GM23338 (cell line): Measurements from ENCODE around the gene USP21. TPM values are rescaled to one million over a fixed set of nuclear protein-coding genes. Genes with fewer than 3 reads are reported as not detected.

Source experiments
- ATAC-seq: fragments of 200-7000 bp; cut with Tn5 transposase; 3 replicates; pipeline ENCODE4 v1.9.1; 2020
- DNase-seq: peaks from one replicate; pipeline ENCODE4 v3.0.0-alpha.2; 2015; ENCODE audit warnings: low spot score
- H2AFZ ChIP-seq: fragments of 200-600 bp; sonication (generic); 2 replicates; pipeline ENCODE4 v1.8.0; 2016; ENCODE audit warnings: antibody characterized with exemption, mild to moderate bottlenecking, moderate library complexity
- H3F3A ChIP-seq: fragments of 200-600 bp; sonication (generic); replicated peaks from 2 replicates; pipeline ENCODE4 v1.8.0; 2017; ENCODE audit warnings: antibody characterized with exemption, mixed run types, low read depth
- H3K27ac ChIP-seq: fragments of 200-600 bp; sonication (generic); 2 replicates; pipeline ENCODE4 v1.6.1; 2016; ENCODE audit warnings: low read depth
- H3K27me3 ChIP-seq: fragments of 200-600 bp; sonication (generic); 2 replicates; pipeline ENCODE4 v1.8.0; 2016; ENCODE audit warnings: mild to moderate bottlenecking, mixed run types, moderate library complexity; ENCODE audit not compliant: insufficient read depth
- H3K36me3 ChIP-seq: fragments of 200-600 bp; sonication (generic); 2 replicates; pipeline ENCODE4 v1.8.0; 2016; ENCODE audit warnings: mild to moderate bottlenecking; ENCODE audit not compliant: insufficient read depth
- H3K4me1 ChIP-seq: fragments of 200-600 bp; sonication (generic); 2 replicates; pipeline ENCODE4 v1.8.0; 2016; ENCODE audit warnings: mild to moderate bottlenecking, moderate library complexity; ENCODE audit not compliant: insufficient read depth
- H3K4me2 ChIP-seq: fragments of 200-600 bp; sonication (generic); 2 replicates; pipeline ENCODE4 v1.7.1; 2017; ENCODE audit warnings: mixed run types
- H3K4me3 ChIP-seq: fragments of 200-600 bp; sonication (generic); 2 replicates; pipeline ENCODE4 v1.6.1; 2016; ENCODE audit warnings: mixed run types
- H3K79me2 ChIP-seq: fragments of 200-600 bp; sonication (generic); replicated peaks from 2 replicates; pipeline ENCODE4 v1.8.0; 2017; ENCODE audit warnings: mild to moderate bottlenecking; ENCODE audit not compliant: insufficient read depth
- H3K9me2 ChIP-seq: fragments of 200-600 bp; sonication (generic); 2 replicates; pipeline ENCODE4 v1.8.0; 2017; ENCODE audit not compliant: insufficient read depth
- H4K20me1 ChIP-seq: fragments of 200-600 bp; sonication (generic); replicated peaks from 2 replicates; pipeline ENCODE4 v1.8.0; 2017; ENCODE audit warnings: mild to moderate bottlenecking; ENCODE audit not compliant: insufficient read depth
- H3K27ac Mint-ChIP-seq: 2 replicates; pipeline ENCODE4 v1.8.0; 2020; ENCODE audit warnings: inconsistent platforms, mild to moderate bottlenecking, moderate library complexity, mixed read lengths
- H3K27me3 Mint-ChIP-seq: 3 replicates; pipeline ENCODE4 v1.8.0; 2022; ENCODE audit warnings: low read depth, mild to moderate bottlenecking, moderate library complexity, mixed read lengths, inconsistent platforms; ENCODE audit not compliant: insufficient read depth, poor library complexity
- H3K36me3 Mint-ChIP-seq: 3 replicates; pipeline ENCODE4 v1.8.0; 2021; ENCODE audit warnings: low read depth, mild to moderate bottlenecking, inconsistent platforms, moderate library complexity, mixed read lengths
- H3K4me1 Mint-ChIP-seq: 3 replicates; pipeline ENCODE4 v1.8.0; 2020; ENCODE audit warnings: mild to moderate bottlenecking, inconsistent platforms, mixed read lengths
- H3K4me3 Mint-ChIP-seq: 3 replicates; pipeline ENCODE4 v1.8.0; 2021; ENCODE audit warnings: moderate library complexity, mild to moderate bottlenecking, inconsistent platforms, mixed read lengths
- H3K9me3 Mint-ChIP-seq: 3 replicates; pipeline ENCODE4 v1.8.0; 2020; ENCODE audit warnings: moderate library complexity, mild to moderate bottlenecking, inconsistent platforms, mixed read lengths
- CREB1 ChIP-seq: fragments of 250-450 bp; sonication (Bioruptor Pico); IDR thresholded peaks from 2 replicates; pipeline ENCODE4 v1.5.0; 2020; ENCODE audit warnings: low read depth, mild to moderate bottlenecking, moderate library complexity
- CTCF ChIP-seq, 2 experiments: fragments of 200-600 bp in 1 of 2; sonication (generic) in 1 of 2; conservative IDR thresholded peaks; 2 replicates each; pipeline versions ENCODE4 v1.5.1 to v1.6.1; 2016 to 2017; ENCODE audit warnings: antibody characterized with exemption in 2 of 2, low read depth in 2 of 2, mild to moderate bottlenecking in 2 of 2, moderate library complexity in 1 of 2
- EZH2 ChIP-seq: fragments of 200-600 bp; sonication (generic); IDR thresholded peaks from one replicate; pipeline ENCODE4 v1.8.0; 2017; ENCODE audit warnings: antibody characterized with exemption, mild to moderate bottlenecking, low read depth; ENCODE audit not compliant: unreplicated experiment
- EZH2phosphoT487 ChIP-seq: fragments of 200-600 bp; sonication (generic); IDR thresholded peaks from one replicate; pipeline ENCODE4 v1.8.1; 2018; ENCODE audit warnings: antibody characterized with exemption; ENCODE audit not compliant: unreplicated experiment
- JUNB ChIP-seq: IDR thresholded peaks from one replicate; pipeline ENCODE4 v1.6.1; 2016; ENCODE audit warnings: antibody characterized with exemption; ENCODE audit not compliant: unreplicated experiment
- NANOG ChIP-seq: IDR thresholded peaks from 2 replicates; pipeline ENCODE4 v1.6.1; 2016; ENCODE audit warnings: antibody characterized with exemption, borderline replicate concordance
- POLR2AphosphoS5 ChIP-seq: IDR thresholded peaks from 2 replicates; pipeline ENCODE4 v1.6.1; 2016; ENCODE audit warnings: antibody characterized with exemption, low read depth
- STAT1 ChIP-seq: IDR thresholded peaks from one replicate; pipeline ENCODE4 v1.6.1; 2016; ENCODE audit warnings: antibody characterized with exemption; ENCODE audit not compliant: unreplicated experiment
- ZNF114 ChIP-seq: fragments of 250-450 bp; sonication (Bioruptor Pico); IDR thresholded peaks from 2 replicates; pipeline ENCODE4 v1.5.0; 2020; ENCODE audit warnings: mild to moderate bottlenecking, moderate library complexity
- ZNF331 ChIP-seq: fragments of 250-450 bp; sonication (Bioruptor Pico); IDR thresholded peaks from 2 replicates; pipeline ENCODE4 v1.5.0; 2020; ENCODE audit warnings: low read depth, mild to moderate bottlenecking, moderate library complexity
- ZNF462 ChIP-seq: fragments of 250-450 bp; sonication (Bioruptor Pico); IDR thresholded peaks from 2 replicates; pipeline ENCODE4 v1.5.0; 2020; ENCODE audit warnings: mild to moderate bottlenecking, moderate library complexity
- polyA plus RNA-seq: library from polyadenylated mRNA; unstranded; fragments of >200 nt; fragmentation: Nextera tagmentation; extraction: Ambion mirVana; gene quantifications from 2 replicates; pipeline ENCODE4 v1.2.1, GENCODE V29; 2016
- total RNA-seq: library from RNA; depleted of rRNA; stranded (reverse); fragments of >200 nt; shearing (Covaris generic); gene quantifications from 2 replicates; pipeline ENCODE4 v1.2.3, GENCODE V29; 2014
- TF ChIP-seq, protein P1 (sequence below): IDR thresholded peaks from 2 replicates; pipeline ENCODE4 v1.6.1; 2016; ENCODE audit warnings: antibody characterized with exemption
- TF ChIP-seq, protein P2 (sequence below): IDR thresholded peaks from one replicate; pipeline ENCODE4 v1.6.1; 2018; ENCODE audit warnings: antibody characterized with exemption; ENCODE audit not compliant: unreplicated experiment

The USP21 gene
- total and polyA plus RNA-seq, 2 experiments from 2014 or later = 17.9 to 25.6 TPM

DNA sequence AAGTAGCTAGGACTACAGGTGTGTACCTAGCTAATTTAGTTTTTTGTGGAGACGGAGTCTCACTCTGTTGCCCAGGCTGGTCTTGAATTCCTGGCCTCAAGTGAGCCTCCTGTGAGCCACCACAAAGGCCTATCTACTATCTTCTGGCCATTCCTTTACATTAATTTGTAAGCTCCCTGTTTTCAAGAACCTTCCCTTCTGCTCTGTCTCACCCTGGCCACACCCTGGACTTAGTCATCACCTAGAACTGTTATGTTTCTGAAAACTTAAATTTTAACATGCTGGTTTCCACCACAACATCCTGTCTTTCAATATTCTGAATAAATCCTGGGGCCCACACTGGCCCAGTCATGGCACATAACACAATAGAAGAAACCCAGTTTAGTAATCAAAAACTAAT, 22.9 kb downstream of the USP21 start:
- Histone ChIP-seq H3K27me3 (no peaks in the 10 kb centered on the region), H3K79me2 (no peaks in the 10 kb centered on the region), H3K9me2 (no peaks in the 10 kb centered on the region), H3F3A (no peaks in the 10 kb centered on the region), H2AFZ (no peak overlapping the region), H3K4me1 (peaks cover 9% of the 10 kb centered on the region; the same call in 1 of the 2 replicates), H3K27ac (no peak overlapping the region), H3K4me3 (no peak overlapping the region), H3K36me3 (no peaks in the 10 kb centered on the region), H4K20me1 (no peaks in the 10 kb centered on the region), H3K4me2 (no peak overlapping the region)
- H3K27ac Mint-ChIP-seq = no peak overlapping the region
- DNase-seq = no peak
- peaks cover 4% of the 10 kb centered on the region for H3K27me3 Mint-ChIP-seq
- ATAC-seq = no peak
- H3K36me3 Mint-ChIP-seq = no peaks in the 10 kb centered on the region
- H3K4me3 Mint-ChIP-seq = no peak overlapping the region
- TF ChIP-seq ZNF331 (no peak), ZNF114 (CRISPR knock-in tag) (no peak), JUNB (no peak), EZH2 (no peak), ZNF462 (CRISPR knock-in tag) (no peak), EZH2phosphoT487 (no peak), CTCF (conservative IDR thresholded peaks at IDR 0.05; ENCODE audit: low read depth in 2 of 2) (no peak), NANOG (no peak), STAT1 (no peak), CREB1 (CRISPR knock-in tag) (no peak), POLR2AphosphoS5 (no peak)
- TF ChIP-seq, protein P1, sequence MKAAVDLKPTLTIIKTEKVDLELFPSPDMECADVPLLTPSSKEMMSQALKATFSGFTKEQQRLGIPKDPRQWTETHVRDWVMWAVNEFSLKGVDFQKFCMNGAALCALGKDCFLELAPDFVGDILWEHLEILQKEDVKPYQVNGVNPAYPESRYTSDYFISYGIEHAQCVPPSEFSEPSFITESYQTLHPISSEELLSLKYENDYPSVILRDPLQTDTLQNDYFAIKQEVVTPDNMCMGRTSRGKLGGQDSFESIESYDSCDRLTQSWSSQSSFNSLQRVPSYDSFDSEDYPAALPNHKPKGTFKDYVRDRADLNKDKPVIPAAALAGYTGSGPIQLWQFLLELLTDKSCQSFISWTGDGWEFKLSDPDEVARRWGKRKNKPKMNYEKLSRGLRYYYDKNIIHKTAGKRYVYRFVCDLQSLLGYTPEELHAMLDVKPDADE = no peak
- TF ChIP-seq, protein P2, sequence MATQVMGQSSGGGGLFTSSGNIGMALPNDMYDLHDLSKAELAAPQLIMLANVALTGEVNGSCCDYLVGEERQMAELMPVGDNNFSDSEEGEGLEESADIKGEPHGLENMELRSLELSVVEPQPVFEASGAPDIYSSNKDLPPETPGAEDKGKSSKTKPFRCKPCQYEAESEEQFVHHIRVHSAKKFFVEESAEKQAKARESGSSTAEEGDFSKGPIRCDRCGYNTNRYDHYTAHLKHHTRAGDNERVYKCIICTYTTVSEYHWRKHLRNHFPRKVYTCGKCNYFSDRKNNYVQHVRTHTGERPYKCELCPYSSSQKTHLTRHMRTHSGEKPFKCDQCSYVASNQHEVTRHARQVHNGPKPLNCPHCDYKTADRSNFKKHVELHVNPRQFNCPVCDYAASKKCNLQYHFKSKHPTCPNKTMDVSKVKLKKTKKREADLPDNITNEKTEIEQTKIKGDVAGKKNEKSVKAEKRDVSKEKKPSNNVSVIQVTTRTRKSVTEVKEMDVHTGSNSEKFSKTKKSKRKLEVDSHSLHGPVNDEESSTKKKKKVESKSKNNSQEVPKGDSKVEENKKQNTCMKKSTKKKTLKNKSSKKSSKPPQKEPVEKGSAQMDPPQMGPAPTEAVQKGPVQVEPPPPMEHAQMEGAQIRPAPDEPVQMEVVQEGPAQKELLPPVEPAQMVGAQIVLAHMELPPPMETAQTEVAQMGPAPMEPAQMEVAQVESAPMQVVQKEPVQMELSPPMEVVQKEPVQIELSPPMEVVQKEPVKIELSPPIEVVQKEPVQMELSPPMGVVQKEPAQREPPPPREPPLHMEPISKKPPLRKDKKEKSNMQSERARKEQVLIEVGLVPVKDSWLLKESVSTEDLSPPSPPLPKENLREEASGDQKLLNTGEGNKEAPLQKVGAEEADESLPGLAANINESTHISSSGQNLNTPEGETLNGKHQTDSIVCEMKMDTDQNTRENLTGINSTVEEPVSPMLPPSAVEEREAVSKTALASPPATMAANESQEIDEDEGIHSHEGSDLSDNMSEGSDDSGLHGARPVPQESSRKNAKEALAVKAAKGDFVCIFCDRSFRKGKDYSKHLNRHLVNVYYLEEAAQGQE = no peak
- H3K4me1 Mint-ChIP-seq = peaks cover 12% of the 10 kb centered on the region
- H3K9me3 Mint-ChIP-seq = no peaks in the 10 kb centered on the region
